Nephron progenitor cell (in vitro differentiated cells): ENCODE measurements around the gene PTPRD.

Experiments used
- DNase-seq: peaks from one replicate; pipeline ENCODE4 v3.0.0; 2021
- H3K27ac Mint-ChIP-seq: 2 replicates; pipeline ENCODE4 v1.8.0; 2021; ENCODE audit warnings: mild to moderate bottlenecking, moderate library complexity, mixed read lengths
- H3K27me3 Mint-ChIP-seq: 2 replicates; pipeline ENCODE4 v1.8.0; 2021; ENCODE audit warnings: mild to moderate bottlenecking, low read depth, mixed read lengths; ENCODE audit not compliant: poor library complexity
- H3K36me3 Mint-ChIP-seq: 2 replicates; pipeline ENCODE4 v1.8.0; 2021; ENCODE audit warnings: low read depth, mixed read lengths
- H3K4me1 Mint-ChIP-seq: 2 replicates; pipeline ENCODE4 v1.8.0; 2021; ENCODE audit warnings: mixed read lengths
- H3K4me3 Mint-ChIP-seq: 2 replicates; pipeline ENCODE4 v1.8.0; 2021; ENCODE audit warnings: mild to moderate bottlenecking, moderate library complexity, mixed read lengths
- H3K9me3 Mint-ChIP-seq: 2 replicates; pipeline ENCODE4 v1.8.0; 2021; ENCODE audit warnings: mild to moderate bottlenecking, moderate library complexity, mixed read lengths
- CTCF ChIP-seq: fragments of 200-600 bp; sonication (generic); IDR thresholded peaks from 2 replicates; pipeline ENCODE4 v1.5.0; 2021; ENCODE audit warnings: antibody characterized with exemption

The PTPRD gene

GRCh38 chr9:8514760-8515159 is 2098.0 kb downstream of the PTPRD start:
- Mint-ChIP-seq H3K4me3 (no peak overlapping the region), H3K27me3 (no peaks in the 10 kb centered on the region), H3K9me3 (no peaks in the 10 kb centered on the region)

GRCh38 chr9:8508671-8509290 is 2104.0 kb downstream of the PTPRD start:
- no peaks in the 10 kb centered on the region for H3K27me3 Mint-ChIP-seq
- TF ChIP-seq CTCF = no peak
- no peaks in the 10 kb centered on the region for H3K4me1 Mint-ChIP-seq
- no peak for DNase-seq
- H3K9me3 Mint-ChIP-seq = no peaks in the 10 kb centered on the region
- H3K27ac Mint-ChIP-seq = no peak overlapping the region
- H3K4me3 Mint-ChIP-seq = no peak overlapping the region
- H3K36me3 Mint-ChIP-seq = peaks cover 33% of the 10 kb centered on the region

More at GRCh38 chr9:8514760-8515159, 2098.0 kb downstream of the PTPRD start:
- TF ChIP-seq CTCF = no peak
- H3K27ac Mint-ChIP-seq = no peak overlapping the region
- H3K4me1 Mint-ChIP-seq = no peaks in the 10 kb centered on the region
- H3K36me3 Mint-ChIP-seq = peaks cover 34% of the 10 kb centered on the region
- DNase-seq = no peak

GRCh38 chr9:8494571-8494970 is 2118.2 kb downstream of the PTPRD start:
- Mint-ChIP-seq H3K36me3 (peaks cover 74% of the 10 kb centered on the region), H3K27ac (no peak overlapping the region), H3K4me3 (no peak overlapping the region), H3K9me3 (no peaks in the 10 kb centered on the region), H3K4me1 (peaks cover 22% of the 10 kb centered on the region), H3K27me3 (no peaks in the 10 kb centered on the region)
- no peak for DNase-seq
- no peak for TF ChIP-seq CTCF

- TF ChIP-seq CTCF = no peak
- Mint-ChIP-seq H3K4me3 (no peak overlapping the region), H3K36me3 (peaks cover 69% of the 10 kb centered on the region), H3K27me3 (no peaks in the 10 kb centered on the region), H3K9me3 (no peaks in the 10 kb centered on the region), H3K27ac (no peak overlapping the region), H3K4me1 (peaks cover 28% of the 10 kb centered on the region)
- DNase-seq = no peak
These were observed 2120.1 kb downstream of the PTPRD start for GRCh38 chr9:8492679-8493078.

- H3K27ac Mint-ChIP-seq = no peak overlapping the region
- H3K36me3 Mint-ChIP-seq = peaks cover 65% of the 10 kb centered on the region
- H3K4me3 Mint-ChIP-seq = no peak overlapping the region
- TF ChIP-seq CTCF = no peak
- H3K9me3 Mint-ChIP-seq = no peaks in the 10 kb centered on the region
- H3K4me1 Mint-ChIP-seq = peaks cover 28% of the 10 kb centered on the region
- DNase-seq = no peak
- no peaks in the 10 kb centered on the region for H3K27me3 Mint-ChIP-seq
These were observed 2120.8 kb downstream of the PTPRD start for GRCh38 chr9:8492024-8492423.

- no peak for DNase-seq
- no peak for TF ChIP-seq CTCF
- Mint-ChIP-seq H3K27me3 (no peaks in the 10 kb centered on the region), H3K9me3 (no peaks in the 10 kb centered on the region), H3K4me1 (peaks cover 27% of the 10 kb centered on the region), H3K27ac (no peak overlapping the region), H3K36me3 (peaks cover 60% of the 10 kb centered on the region), H3K4me3 (no peak overlapping the region)
These were observed 2121.2 kb downstream of the PTPRD start for GRCh38 chr9:8491563-8491962.
